Body of pancreas (tissue), 4 donors: Measurements from ENCODE around the gene BEGAIN. TPM values are rescaled to one million over a fixed set of nuclear protein-coding genes. Genes with fewer than 3 reads are reported as not detected.
A peak's percentile ranks its signal among the peaks of the same experiment; 100 is the strongest.

Experiments used
- ATAC-seq: fragments of 150-250 bp; one replicate; pipeline ENCODE4 v1.9.1; 2016
- DNase-seq, 4 donors: peaks; one replicate each; pipeline ENCODE4 v3.0.0-alpha.2; 2019
- H3K27ac ChIP-seq, 4 donors: fragments of 200-600 bp; sonication (generic); 1 replicate in 3 of 4; 2 replicates in 1 of 4; pipeline versions ENCODE4 v1.5.1 to v1.6.1; 2016 to 2019; ENCODE audit warnings: mild to moderate bottlenecking in 1 of 4, mixed read lengths in 1 of 4, moderate library complexity in 1 of 4
- H3K27me3 ChIP-seq, 2 donors: fragments of 200-600 bp; sonication (generic); one replicate each; pipeline ENCODE4 v1.6.0; 2016; ENCODE audit warnings: mild to moderate bottlenecking in 1 of 2
- H3K36me3 ChIP-seq, 2 donors: fragments of 200-600 bp; sonication (generic); replicated peaks in 1 of 2; 2 replicates each; pipeline ENCODE4 v1.5.1; 2016; ENCODE audit warnings: low read depth in 2 of 2; ENCODE audit not compliant: insufficient read depth in 1 of 2
- H3K4me1 ChIP-seq: fragments of 200-600 bp; sonication (generic); one replicate; pipeline ENCODE4 v1.6.0; 2016
- H3K4me3 ChIP-seq, 2 donors: fragments of 200-600 bp; sonication (generic); 1 replicate in 1 of 2; 2 replicates in 1 of 2; pipeline ENCODE4 v1.5.1; 2016 to 2019
- H3K9me3 ChIP-seq, 3 donors: fragments of 200-600 bp; sonication (generic); 1 replicate in 2 of 3; 2 replicates in 1 of 3; pipeline ENCODE4 v1.5.1; 2016
- POLR2A ChIP-seq, 3 donors: fragments of 450-650 bp; IDR thresholded peaks; one replicate each; pipeline ENCODE4 v1.6.1; 2016; ENCODE audit warnings: antibody characterized with exemption in 3 of 3, mild to moderate bottlenecking in 2 of 3
- WGBS, 2 donors: methylation state at CpG; one replicate each; pipeline ENCODE4 v1.1.5; 2017; 5-methylcytosine and 5-hydroxymethylcytosine counted together
- intact Hi-C: fragments of 100-400 bp; cut with DNase I; formaldehyde crosslinking; loops from one replicate; pipeline ENCODE4 v1.15.1; 2023
- total RNA-seq, 2 donors: library from RNA; depleted of rRNA; stranded (reverse); fragments of >200 nt; gene quantifications; one replicate each; pipeline ENCODE4 v1.1.0, GENCODE V29; 2016
- TF ChIP-seq, protein P1 (sequence below), 7 experiments: fragments of 450-650 bp in 4 of 7; fragments of 200-600 bp in 3 of 7; sonication (generic) in 3 of 7; IDR thresholded peaks; one replicate each; pipeline ENCODE4 v1.5.1; 2016 to 2019; ENCODE audit warnings: antibody characterized with exemption in 7 of 7

The BEGAIN gene
- total RNA-seq, 2 donors from 2014 or later = 23.9 to 28.7 TPM

DNA sequence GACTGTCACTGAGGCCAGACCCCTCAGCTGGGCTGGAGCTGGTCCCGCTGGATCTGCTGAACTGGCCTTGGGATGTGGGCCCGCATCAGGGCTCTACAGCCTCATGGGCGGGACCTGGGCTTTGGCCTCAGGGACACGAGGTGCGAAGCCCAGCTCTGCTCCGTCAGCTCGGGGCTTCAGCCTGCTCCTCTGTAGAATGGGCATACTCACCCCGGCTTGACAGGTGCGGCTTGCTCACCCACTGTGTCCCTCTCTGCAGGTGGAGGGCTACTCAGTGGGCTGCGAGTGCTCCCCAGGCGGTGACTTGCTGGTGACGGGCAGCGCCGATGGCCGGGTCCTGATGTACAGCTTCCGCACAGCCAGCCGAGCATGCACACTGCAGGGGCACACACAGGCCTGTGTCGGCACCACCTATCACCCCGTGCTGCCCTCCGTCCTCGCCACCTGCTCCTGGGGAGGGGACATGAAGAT, 57.6 kb downstream of the BEGAIN start:
- Histone ChIP-seq H3K36me3 (peaks cover 0 to 4% of the 10 kb centered on the region in 2 donors), H3K4me1 (peaks cover 50% of the 10 kb centered on the region), H3K9me3 (no peaks in the 10 kb centered on the region), H3K27ac (no peak overlapping the region), H3K27me3 (no peaks in the 10 kb centered on the region), H3K4me3 (no peak overlapping the region)
- 95 to 100% methylated on average over 4 to 21 of the region's 21 CpGs for WGBS, 2 donors
- DNase-seq = peak in 1 of 4 donors; percentile 1
- TF ChIP-seq, protein P1, sequence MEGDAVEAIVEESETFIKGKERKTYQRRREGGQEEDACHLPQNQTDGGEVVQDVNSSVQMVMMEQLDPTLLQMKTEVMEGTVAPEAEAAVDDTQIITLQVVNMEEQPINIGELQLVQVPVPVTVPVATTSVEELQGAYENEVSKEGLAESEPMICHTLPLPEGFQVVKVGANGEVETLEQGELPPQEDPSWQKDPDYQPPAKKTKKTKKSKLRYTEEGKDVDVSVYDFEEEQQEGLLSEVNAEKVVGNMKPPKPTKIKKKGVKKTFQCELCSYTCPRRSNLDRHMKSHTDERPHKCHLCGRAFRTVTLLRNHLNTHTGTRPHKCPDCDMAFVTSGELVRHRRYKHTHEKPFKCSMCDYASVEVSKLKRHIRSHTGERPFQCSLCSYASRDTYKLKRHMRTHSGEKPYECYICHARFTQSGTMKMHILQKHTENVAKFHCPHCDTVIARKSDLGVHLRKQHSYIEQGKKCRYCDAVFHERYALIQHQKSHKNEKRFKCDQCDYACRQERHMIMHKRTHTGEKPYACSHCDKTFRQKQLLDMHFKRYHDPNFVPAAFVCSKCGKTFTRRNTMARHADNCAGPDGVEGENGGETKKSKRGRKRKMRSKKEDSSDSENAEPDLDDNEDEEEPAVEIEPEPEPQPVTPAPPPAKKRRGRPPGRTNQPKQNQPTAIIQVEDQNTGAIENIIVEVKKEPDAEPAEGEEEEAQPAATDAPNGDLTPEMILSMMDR (IDR thresholded peaks at IDR 0.05) = no peak
- TF ChIP-seq POLR2A (IDR thresholded peaks at IDR 0.05) = no peak
- intact Hi-C loops = loop anchor here (10.0 kb wide), 1 partner anchor 115 kb away; no protein-coding TSS in a partner anchor
- ATAC-seq = no peak

DNA sequence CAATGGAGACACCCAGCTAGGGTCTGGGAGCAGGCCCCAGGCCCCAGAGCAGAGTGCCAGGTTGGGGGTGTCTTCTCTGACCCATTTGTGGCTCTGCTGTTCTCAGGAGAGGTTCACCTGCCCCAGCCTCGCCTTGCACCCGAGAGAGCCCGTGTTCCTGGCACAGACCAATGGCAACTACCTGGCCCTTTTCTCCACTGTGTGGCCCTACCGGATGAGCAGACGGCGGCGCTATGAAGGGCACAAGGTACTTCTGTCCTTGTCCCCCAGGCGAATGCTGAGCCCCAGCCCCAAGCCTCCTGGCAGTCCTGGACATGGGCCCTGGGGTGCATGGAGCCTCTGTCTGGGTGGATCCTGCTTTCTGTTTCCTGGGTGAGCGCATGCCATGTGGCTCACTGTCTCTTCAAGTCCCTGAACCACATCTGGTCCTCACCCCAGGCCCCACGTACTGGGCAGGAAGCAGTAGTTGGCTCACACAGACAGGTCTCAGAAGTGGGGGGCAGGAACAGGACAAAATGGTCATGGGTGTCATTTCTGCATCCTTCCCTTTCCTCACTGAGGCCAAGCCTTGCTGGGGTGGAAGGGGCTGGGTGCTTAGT, 58.2 kb downstream of the BEGAIN start:
- DNase-seq = no peak
- Histone ChIP-seq H3K27ac (no peak overlapping the region), H3K27me3 (no peaks in the 10 kb centered on the region), H3K9me3 (no peaks in the 10 kb centered on the region), H3K4me1 (peaks cover 44% of the 10 kb centered on the region), H3K36me3 (peaks cover 0 to 4% of the 10 kb centered on the region in 2 donors), H3K4me3 (no peak overlapping the region)
- intact Hi-C loops = loop anchor here (10.0 kb wide), 1 partner anchor 116 kb away; no protein-coding TSS in a partner anchor
- no peak for ATAC-seq
- TF ChIP-seq, protein P1 (IDR thresholded peaks at IDR 0.05) = no peak
- no peak for TF ChIP-seq POLR2A (IDR thresholded peaks at IDR 0.05)
- 83 to 94% methylated on average over 10 of the region's 10 CpGs for WGBS, 2 donors

GRCh38 chr14:100526632-100527031, 60.6 kb downstream of the BEGAIN start:
- TF ChIP-seq POLR2A (IDR thresholded peaks at IDR 0.05) = no peak
- TF ChIP-seq, protein P1 (IDR thresholded peaks at IDR 0.05) = no peak
- DNase-seq = no peak

GRCh38 chr14:100526057-100526456, 61.2 kb downstream of the BEGAIN start:
- intact Hi-C loops = loop anchor here (10.0 kb wide), 1 partner anchor 119 kb away; no protein-coding TSS in a partner anchor
- Histone ChIP-seq H3K4me1 (peaks cover 16% of the 10 kb centered on the region), H3K27me3 (no peaks in the 10 kb centered on the region), H3K4me3 (no peak overlapping the region), H3K9me3 (no peaks in the 10 kb centered on the region), H3K36me3 (peaks cover 0 to 4% of the 10 kb centered on the region in 2 donors), H3K27ac (no peak overlapping the region)
- TF ChIP-seq POLR2A (IDR thresholded peaks at IDR 0.05) = no peak
- 85 to 98% methylated on average over 2 to 4 of the region's 4 CpGs for WGBS, 2 donors
- no peak for ATAC-seq
- no peak for DNase-seq

More at GRCh38 chr14:100526632-100527031, 60.6 kb downstream of the BEGAIN start:
- no peak overlapping the region for H3K4me3 ChIP-seq
- peaks cover 22% of the 10 kb centered on the region for H3K4me1 ChIP-seq
- no peaks in the 10 kb centered on the region for H3K9me3 ChIP-seq
- 92 to 97% methylated on average over 2 of the region's 2 CpGs for WGBS, 2 donors
- H3K36me3 ChIP-seq = peaks cover 0 to 4% of the 10 kb centered on the region in 2 donors
- H3K27me3 ChIP-seq = no peaks in the 10 kb centered on the region
- intact Hi-C loops = loop anchor here (10.0 kb wide), 1 partner anchor 118 kb away; no protein-coding TSS in a partner anchor
- ATAC-seq = no peak
- no peak overlapping the region for H3K27ac ChIP-seq

GRCh38 chr14:100525615-100526014, 61.6 kb downstream of the BEGAIN start:
- no peak for ATAC-seq
- Histone ChIP-seq H3K4me3 (no peak overlapping the region), H3K27ac (no peak overlapping the region), H3K27me3 (no peaks in the 10 kb centered on the region), H3K4me1 (peaks cover 11% of the 10 kb centered on the region), H3K9me3 (no peaks in the 10 kb centered on the region), H3K36me3 (peaks cover 0 to 4% of the 10 kb centered on the region in 2 donors)
- WGBS, 2 donors = 93 to 98% methylated on average over 8 to 11 of the region's 11 CpGs
- no peak for TF ChIP-seq POLR2A (IDR thresholded peaks at IDR 0.05)
- TF ChIP-seq, protein P1 (IDR thresholded peaks at IDR 0.05) = no peak
- no peak for DNase-seq
- intact Hi-C loops = loop anchor here (10.0 kb wide), 1 partner anchor 119 kb away; no protein-coding TSS in a partner anchor
